ENCODE results near the gene ESPN. TPM values are rescaled to one million over a fixed set of nuclear protein-coding genes. Genes with fewer than 3 reads are reported as not detected.

ESPN gene
- total RNA-seq, 1 experiment from 2014 or later = 9.3 TPM

Other genes with a start within 250 kb of the ESPN start
- gene CHD5, start 244.5 kb upstream of the ESPN start, total RNA-seq (2014; rRNA removed; shearing (Covaris generic)) = 0.78 and 0.83 TPM in 2 replicates
- 237 and 308 TPM in 2 replicates for gene RPL22, start 225.2 kb upstream of the ESPN start, total RNA-seq (2014; rRNA removed; shearing (Covaris generic))
- 6.8 and 25.3 TPM in 2 replicates for gene RNF207, start 218.7 kb upstream of the ESPN start, total RNA-seq (2014; rRNA removed; shearing (Covaris generic))
- 195 and 196 TPM in 2 replicates for gene ICMT, start 188.8 kb upstream of the ESPN start, total RNA-seq (2014; rRNA removed; shearing (Covaris generic))
- gene HES3, start 180.6 kb upstream of the ESPN start, total RNA-seq (2014; rRNA removed; shearing (Covaris generic)) = 28.2 and 38.8 TPM in 2 replicates
- 15.6 and 25.2 TPM in 2 replicates for gene GPR153, start 163.7 kb upstream of the ESPN start, total RNA-seq (2014; rRNA removed; shearing (Covaris generic))
- 68.9 and 76.3 TPM in 2 replicates for gene ACOT7, start 31.0 kb upstream of the ESPN start, total RNA-seq (2014; rRNA removed; shearing (Covaris generic))
- 0.04 and 0.62 TPM in 2 replicates for gene HES2, start 4.9 kb upstream of the ESPN start, total RNA-seq (2014; rRNA removed; shearing (Covaris generic))
- gene TNFRSF25, start 41.4 kb downstream of the ESPN start, total RNA-seq (2014; rRNA removed; shearing (Covaris generic)) = 5.4 and 15.7 TPM in 2 replicates
- 17.2 and 27.4 TPM in 2 replicates for gene PLEKHG5, start 66.9 kb downstream of the ESPN start, total RNA-seq (2014; rRNA removed; shearing (Covaris generic))
- 32.7 and 37.2 TPM in 2 replicates for gene NOL9, start 129.7 kb downstream of the ESPN start, total RNA-seq (2014; rRNA removed; shearing (Covaris generic))
- 0.10 and 0.15 TPM in 2 replicates for gene TAS1R1, start 130.5 kb downstream of the ESPN start, total RNA-seq (2014; rRNA removed; shearing (Covaris generic))
- 40.3 and 40.4 TPM in 2 replicates for gene ZBTB48, start 155.2 kb downstream of the ESPN start, total RNA-seq (2014; rRNA removed; shearing (Covaris generic))
- gene KLHL21, start 178.1 kb downstream of the ESPN start, total RNA-seq (2014; rRNA removed; shearing (Covaris generic)) = 35.0 and 41.1 TPM in 2 replicates
- 36.6 and 44.5 TPM in 2 replicates for gene PHF13, start 189.0 kb downstream of the ESPN start, total RNA-seq (2014; rRNA removed; shearing (Covaris generic))
- 47.7 and 62.9 TPM in 2 replicates for gene THAP3, start 200.1 kb downstream of the ESPN start, total RNA-seq (2014; rRNA removed; shearing (Covaris generic))